Measurements from ENCODE around the gene SURF2. TPM values are rescaled to one million over a fixed set of nuclear protein-coding genes. Genes with fewer than 3 reads are reported as not detected.
A peak's percentile ranks its signal among the peaks of the same experiment; 100 is the strongest.

The SURF2 gene
- total RNA-seq, 1 experiment from 2014 or later, result 18.1 TPM

GRCh38 chr9:133378408-133378962 lies 22.1 kb downstream of the SURF2 start:
- no peaks in the 10 kb centered on the region for H3K27me3 ChIP-seq (ENCODE audit: insufficient read depth, low read depth)
- H3K4me1 ChIP-seq (replicated peaks; ENCODE audit: insufficient read depth), result peaks cover 36% of the 10 kb centered on the region
- DNase-seq, result no peak
- peaks cover 14% of the 10 kb centered on the region for H4K20me1 ChIP-seq (ENCODE audit: insufficient read depth)
- no peaks in the 10 kb centered on the region for H3K36me3 ChIP-seq (ENCODE audit: low read depth)
- ChIA-PET POLR2A (ENCODE audit: unreplicated experiment) (interaction anchor here (0.5 kb wide), 1 partner anchor 1336 kb away, joined by 6 read pairs; no protein-coding TSS in a partner anchor), CTCF (interaction anchor here (0.6 kb wide), 3 partner anchors 35 to 193 kb away, joined by 3 to 25 read pairs (median 4); partner anchors contain the start of gene SLC2A6)
- H3F3A ChIP-seq (ENCODE audit: insufficient read depth, low read depth), result peaks cover 13% of the 10 kb centered on the region
- peak overlapping the region; percentile 94 for H3K4me2 ChIP-seq
- no peaks in the 10 kb centered on the region for H3K9me2 ChIP-seq (ENCODE audit: insufficient read depth)
- no peak overlapping the region for H3K27ac ChIP-seq
- TF ChIP-seq CTCF (conservative IDR thresholded peaks at IDR 0.05), result no peak
- TF ChIP-seq EZH2 (IDR thresholded peaks at IDR 0.05; ENCODE audit: low read depth), result no peak
- no peak overlapping the region for H2AFZ ChIP-seq
- no TSS peak for BruUV-seq (replicated peaks)
- intact Hi-C loops (cut with micrococcal nuclease; ENCODE audit: unreplicated experiment), result no loop called here
- H3K79me2 ChIP-seq (ENCODE audit: low read depth), result peaks cover 21% of the 10 kb centered on the region
- H3K9me3 ChIP-seq (ENCODE audit: insufficient read depth, low read depth), result no peaks in the 10 kb centered on the region
- H3K4me3 ChIP-seq, result no peak overlapping the region

GRCh38 chr9:133379153-133380086 lies 23.1 kb downstream of the SURF2 start:
- Histone ChIP-seq H3K4me1 (replicated peaks; ENCODE audit: insufficient read depth) (peaks cover 30% of the 10 kb centered on the region), H3K4me3 (no peak overlapping the region), H3K27me3 (ENCODE audit: insufficient read depth, low read depth) (no peaks in the 10 kb centered on the region), H3K36me3 (ENCODE audit: low read depth) (no peaks in the 10 kb centered on the region), H3K27ac (no peak overlapping the region), H2AFZ (no peak overlapping the region), H3K4me2 (no peak overlapping the region), H3K9me2 (ENCODE audit: insufficient read depth) (no peaks in the 10 kb centered on the region), H3K79me2 (ENCODE audit: low read depth) (peaks cover 11% of the 10 kb centered on the region), H3K9me3 (ENCODE audit: insufficient read depth, low read depth) (no peaks in the 10 kb centered on the region), H4K20me1 (ENCODE audit: insufficient read depth) (peaks cover 6% of the 10 kb centered on the region), H3F3A (ENCODE audit: insufficient read depth, low read depth) (peaks cover 13% of the 10 kb centered on the region)
- DNase-seq, result no peak
- ChIA-PET CTCF (no interaction called here), POLR2A (ENCODE audit: unreplicated experiment) (no interaction called here)
- intact Hi-C loops (cut with micrococcal nuclease; ENCODE audit: unreplicated experiment), result no loop called here
- no peak for TF ChIP-seq EZH2 (IDR thresholded peaks at IDR 0.05; ENCODE audit: low read depth)
- BruUV-seq (replicated peaks), result no TSS peak

DNA sequence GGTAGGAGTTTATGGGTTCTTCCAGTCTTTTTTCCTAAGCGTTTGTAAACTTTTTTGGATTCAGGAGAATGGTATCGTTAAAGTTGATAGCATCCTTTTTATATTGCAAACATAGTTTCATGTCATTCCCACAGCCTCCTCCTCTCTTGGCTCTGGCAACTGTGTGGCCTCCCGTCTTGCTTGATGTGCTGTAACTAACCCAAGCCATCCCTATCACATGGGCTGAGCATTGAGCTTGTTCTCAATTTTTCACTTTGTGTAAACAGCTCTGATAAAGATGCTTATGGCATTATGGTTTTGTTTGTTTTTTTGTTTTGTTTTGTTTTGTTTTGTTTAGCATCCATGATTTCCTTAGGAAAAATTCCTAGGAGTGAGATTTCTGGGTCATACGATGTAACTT lies 24.4 kb downstream of the SURF2 start:
- BruUV-seq (replicated peaks), result no TSS peak
- intact Hi-C loops (cut with micrococcal nuclease; ENCODE audit: unreplicated experiment), result no loop called here
- H3K27ac ChIP-seq, result no peak overlapping the region
- DNase-seq, result no peak
- H3K4me1 ChIP-seq (replicated peaks; ENCODE audit: insufficient read depth), result peaks cover 25% of the 10 kb centered on the region
- ChIA-PET CTCF (interaction anchor here (0.7 kb wide), 1 partner anchor 231 kb away, joined by 6 read pairs; no protein-coding TSS in a partner anchor), POLR2A (ENCODE audit: unreplicated experiment) (no interaction called here)
- no peaks in the 10 kb centered on the region for H4K20me1 ChIP-seq (ENCODE audit: insufficient read depth)
- no peak overlapping the region for H3K4me3 ChIP-seq
- H3K4me2 ChIP-seq, result no peak overlapping the region
- TF ChIP-seq CTCF (conservative IDR thresholded peaks at IDR 0.05) (no peak), EZH2 (IDR thresholded peaks at IDR 0.05; ENCODE audit: low read depth) (no peak)
- no peak overlapping the region for H2AFZ ChIP-seq
- no peaks in the 10 kb centered on the region for H3K27me3 ChIP-seq (ENCODE audit: insufficient read depth, low read depth)
- H3K9me3 ChIP-seq (ENCODE audit: insufficient read depth, low read depth), result no peaks in the 10 kb centered on the region
- no peaks in the 10 kb centered on the region for H3K9me2 ChIP-seq (ENCODE audit: insufficient read depth)
- H3K36me3 ChIP-seq (ENCODE audit: low read depth), result no peaks in the 10 kb centered on the region
- H3K79me2 ChIP-seq (ENCODE audit: low read depth), result no peaks in the 10 kb centered on the region
- H3F3A ChIP-seq (ENCODE audit: insufficient read depth, low read depth), result peaks cover 13% of the 10 kb centered on the region
